Coronary artery (tissue), 2 donors: ENCODE results near the gene PCYOX1L.
"Not testable (repeated sequence)": the region's sequence is repeated elsewhere in the genome, so short reads cannot be mapped to it uniquely, and the experiment has no call there.

Experiments used
- DNase-seq: peaks from one replicate; pipeline ENCODE4 v3.0.0-alpha.2; 2017; ENCODE audit warnings: low spot score
- H3K27ac ChIP-seq, 2 donors: fragments of 200-600 bp; sonication (generic); one replicate each; pipeline ENCODE4 v1.5.1; 2016 to 2019
- H3K4me3 ChIP-seq: fragments of 200-600 bp; sonication (generic); 2 replicates; pipeline ENCODE4 v1.5.1; 2016; ENCODE audit warnings: mild to moderate bottlenecking, moderate library complexity
- TF ChIP-seq, protein P1 (sequence below): fragments of 200-600 bp; sonication (generic); IDR thresholded peaks from one replicate; pipeline ENCODE4 v1.5.1; 2019; ENCODE audit warnings: antibody characterized with exemption

PCYOX1L gene

DNA sequence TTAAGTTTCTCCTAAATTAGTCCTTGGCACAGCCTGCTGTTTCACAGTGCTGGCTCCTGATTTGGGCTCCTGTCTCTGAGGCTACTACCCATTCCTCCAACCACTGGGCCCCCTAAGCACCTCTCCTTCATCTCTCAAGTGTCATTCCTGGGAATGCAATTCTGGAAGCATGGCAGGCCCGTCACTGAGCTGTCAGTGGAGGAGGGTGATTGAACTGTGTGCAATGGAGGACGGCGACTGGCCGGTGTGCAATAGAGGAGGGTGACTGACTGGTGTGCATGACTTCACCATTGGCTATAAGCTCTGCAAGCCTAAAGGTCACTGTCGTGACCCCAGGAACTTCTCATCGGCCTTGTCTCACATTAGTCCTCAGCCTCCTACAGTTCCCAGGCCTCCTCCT is 33.7 kb downstream of the PCYOX1L start:
- TF ChIP-seq, protein P1, sequence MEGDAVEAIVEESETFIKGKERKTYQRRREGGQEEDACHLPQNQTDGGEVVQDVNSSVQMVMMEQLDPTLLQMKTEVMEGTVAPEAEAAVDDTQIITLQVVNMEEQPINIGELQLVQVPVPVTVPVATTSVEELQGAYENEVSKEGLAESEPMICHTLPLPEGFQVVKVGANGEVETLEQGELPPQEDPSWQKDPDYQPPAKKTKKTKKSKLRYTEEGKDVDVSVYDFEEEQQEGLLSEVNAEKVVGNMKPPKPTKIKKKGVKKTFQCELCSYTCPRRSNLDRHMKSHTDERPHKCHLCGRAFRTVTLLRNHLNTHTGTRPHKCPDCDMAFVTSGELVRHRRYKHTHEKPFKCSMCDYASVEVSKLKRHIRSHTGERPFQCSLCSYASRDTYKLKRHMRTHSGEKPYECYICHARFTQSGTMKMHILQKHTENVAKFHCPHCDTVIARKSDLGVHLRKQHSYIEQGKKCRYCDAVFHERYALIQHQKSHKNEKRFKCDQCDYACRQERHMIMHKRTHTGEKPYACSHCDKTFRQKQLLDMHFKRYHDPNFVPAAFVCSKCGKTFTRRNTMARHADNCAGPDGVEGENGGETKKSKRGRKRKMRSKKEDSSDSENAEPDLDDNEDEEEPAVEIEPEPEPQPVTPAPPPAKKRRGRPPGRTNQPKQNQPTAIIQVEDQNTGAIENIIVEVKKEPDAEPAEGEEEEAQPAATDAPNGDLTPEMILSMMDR, result no peak
- DNase-seq, result no peak
- H3K4me3 ChIP-seq, result no peak overlapping the region
- H3K27ac ChIP-seq, result no peak overlapping the region

DNA sequence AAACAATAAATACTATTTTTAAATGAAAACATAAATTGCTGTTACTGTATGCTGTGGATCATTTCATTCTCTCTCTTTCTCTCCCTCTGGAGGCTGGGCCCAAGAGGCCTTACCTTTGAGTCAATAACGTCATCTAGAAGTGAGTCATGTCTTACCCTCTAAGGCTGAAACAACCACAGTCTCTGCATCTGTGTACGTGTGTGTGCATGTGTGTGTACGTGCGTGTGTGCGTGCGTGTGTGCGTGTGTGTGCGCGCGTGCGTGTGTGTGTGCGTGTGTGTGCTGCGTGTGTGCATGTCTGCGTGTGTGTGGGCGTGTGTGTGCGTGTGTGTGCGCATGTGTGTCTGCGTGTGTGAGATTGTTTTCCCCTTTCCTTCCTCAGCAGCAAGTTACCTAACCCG is 34.9 kb downstream of the PCYOX1L start:
- DNase-seq, result no peak
- Histone ChIP-seq H3K27ac (no peak overlapping the region), H3K4me3 (no peak overlapping the region)
- TF ChIP-seq, protein P1, result no peak

DNA sequence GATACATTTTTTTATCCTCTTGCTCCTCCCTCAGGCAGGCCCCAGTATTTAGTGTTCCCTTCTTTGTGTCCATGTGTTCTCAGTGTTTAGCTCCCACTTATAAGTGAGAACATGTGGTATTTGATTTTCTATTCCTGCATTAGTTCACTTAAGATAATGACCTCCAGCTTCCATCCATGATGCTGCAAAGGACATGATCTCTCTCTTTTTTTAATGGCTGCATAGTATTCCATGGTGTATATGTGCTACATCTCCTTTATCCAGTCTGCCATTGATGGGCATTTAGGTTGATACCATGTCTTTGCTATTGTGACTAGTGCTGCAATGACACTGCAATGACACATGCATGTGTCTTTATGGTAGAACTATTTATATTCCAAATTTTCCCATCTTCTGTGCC is 37.1 kb downstream of the PCYOX1L start:
- H3K4me3 ChIP-seq, DNase-seq, H3K27ac ChIP-seq: not testable (repeated sequence)

DNA sequence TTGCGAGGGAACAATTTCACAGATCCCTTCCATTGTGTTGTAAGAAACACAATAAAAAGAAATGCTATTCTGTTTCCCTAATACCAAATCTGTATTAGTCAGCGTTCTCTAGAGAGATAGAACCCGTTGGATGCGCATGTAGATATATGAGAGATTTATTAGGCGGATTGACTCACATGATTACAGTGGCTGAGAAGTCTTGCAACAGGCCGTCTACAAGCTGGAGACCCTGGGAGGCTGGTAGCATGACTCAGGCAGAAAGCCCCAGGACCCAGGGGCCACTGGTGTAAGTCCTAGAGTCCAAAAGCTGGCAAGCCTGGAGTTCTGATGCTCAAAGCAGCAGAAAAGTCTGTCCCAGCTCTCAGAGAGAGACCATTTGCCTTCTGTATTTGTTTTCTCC is 39.7 kb downstream of the PCYOX1L start:
- TF ChIP-seq, protein P1, result no peak
- no peak for DNase-seq
- no peak overlapping the region for H3K27ac ChIP-seq
- no peak overlapping the region for H3K4me3 ChIP-seq

DNA sequence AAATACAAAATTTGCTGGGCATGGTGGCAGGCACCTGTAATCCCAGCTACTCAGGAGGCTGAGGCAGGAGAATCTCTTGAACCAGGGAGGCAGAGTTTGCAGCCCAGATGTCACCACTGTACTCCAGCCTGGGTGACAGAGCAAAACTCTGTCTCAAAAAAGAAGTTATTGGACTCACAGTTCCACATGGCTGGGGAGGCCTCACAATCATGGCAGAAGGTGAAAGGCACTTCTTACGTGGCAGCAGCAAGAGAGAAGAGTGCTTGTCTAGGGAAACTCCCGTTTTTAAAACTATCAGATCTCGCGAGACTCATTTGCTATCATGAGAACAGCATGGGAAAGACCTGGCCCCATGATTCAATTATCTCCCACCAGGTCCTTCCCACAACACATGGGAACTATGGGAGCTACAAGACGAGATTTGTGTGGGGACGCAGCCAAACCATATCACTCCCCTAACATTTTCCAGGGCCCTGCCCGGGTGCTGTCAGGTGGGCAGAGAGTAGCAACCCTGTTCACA is 41.0 kb downstream of the PCYOX1L start:
- not testable (repeated sequence) for DNase-seq, H3K4me3 ChIP-seq, H3K27ac ChIP-seq

DNA sequence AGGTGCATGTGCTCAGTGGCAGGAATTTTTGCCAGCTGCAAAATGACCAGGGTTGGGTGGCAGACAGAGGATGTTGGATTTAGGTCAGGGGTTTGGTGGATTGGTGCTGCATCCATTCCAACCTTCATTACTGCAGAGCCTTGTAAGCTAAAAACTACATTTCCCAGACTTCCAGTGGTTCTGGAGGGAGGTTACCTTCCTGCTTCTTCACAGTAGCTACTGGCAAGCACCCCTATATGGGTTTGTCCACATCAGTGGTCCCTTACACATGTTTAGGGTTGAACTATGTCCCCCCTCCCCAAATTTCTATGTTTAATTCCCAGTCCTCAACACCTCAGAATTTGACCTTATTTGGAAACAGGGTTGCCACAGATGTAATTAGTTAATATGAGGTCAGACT is 41.9 kb downstream of the PCYOX1L start:
- no peak overlapping the region for H3K27ac ChIP-seq
- no peak overlapping the region for H3K4me3 ChIP-seq
- TF ChIP-seq, protein P1, result no peak
- no peak for DNase-seq

DNA sequence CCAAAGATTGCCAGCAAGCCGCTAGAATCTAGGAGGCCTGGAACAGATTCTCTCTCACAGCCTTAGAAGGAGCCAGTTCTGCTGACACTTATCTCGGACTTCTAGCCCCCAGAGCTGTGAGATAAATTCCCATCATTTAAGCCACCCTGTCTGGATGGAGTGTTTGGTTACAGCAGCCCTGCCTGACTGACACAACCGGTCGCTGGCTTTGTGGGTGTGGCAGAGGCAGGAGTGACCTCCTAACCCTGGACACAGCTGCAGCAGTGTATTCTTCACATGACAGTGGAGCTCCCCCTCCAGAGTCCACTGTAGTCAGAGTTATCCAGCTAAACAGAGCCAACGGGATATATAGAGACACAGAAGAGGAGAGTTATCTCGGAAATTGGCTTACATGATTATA is 42.5 kb downstream of the PCYOX1L start:
- Histone ChIP-seq H3K27ac (no peak overlapping the region), H3K4me3 (no peak overlapping the region)
- DNase-seq, result no peak
- TF ChIP-seq, protein P1, result no peak

DNA sequence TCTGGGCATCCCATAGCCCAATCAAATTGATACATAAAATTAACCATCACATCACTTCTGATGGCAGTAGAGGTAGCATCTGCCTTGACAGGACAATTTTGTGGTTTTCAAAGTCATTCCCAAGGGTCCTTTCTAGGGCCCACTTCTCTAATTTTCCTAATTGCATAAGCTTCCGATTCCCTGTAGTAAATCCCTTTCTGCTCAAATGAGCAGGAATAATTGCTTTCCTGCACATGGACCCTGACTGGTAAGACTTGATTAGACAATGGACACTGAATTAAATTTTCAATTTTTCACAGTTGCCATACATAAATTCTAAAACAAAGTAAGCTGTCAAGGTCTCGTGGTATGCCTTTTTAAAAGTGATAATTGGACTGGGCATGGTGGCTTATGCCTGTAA is 43.2 kb downstream of the PCYOX1L start:
- no peak for DNase-seq
- no peak overlapping the region for H3K27ac ChIP-seq
- TF ChIP-seq, protein P1, result no peak
- no peak overlapping the region for H3K4me3 ChIP-seq
